Activated T-helper 1 cell treated with anti-CD3 and anti-CD28 coated beads, Interleukin-2, amount 50 U/mL, for 16 hours (primary cell): ENCODE results near the gene NIPSNAP2.
"Not testable (repeated sequence)": the region's sequence is repeated elsewhere in the genome, so short reads cannot be mapped to it uniquely, and the experiment has no call there.

Source experiments
- DNase-seq, 2 donors: peaks; one replicate each; pipeline ENCODE4 v3.0.0-alpha.2; 2020; ENCODE audit warnings: low read depth in 1 of 2, low spot score in 1 of 2

Gene NIPSNAP2

DNA sequence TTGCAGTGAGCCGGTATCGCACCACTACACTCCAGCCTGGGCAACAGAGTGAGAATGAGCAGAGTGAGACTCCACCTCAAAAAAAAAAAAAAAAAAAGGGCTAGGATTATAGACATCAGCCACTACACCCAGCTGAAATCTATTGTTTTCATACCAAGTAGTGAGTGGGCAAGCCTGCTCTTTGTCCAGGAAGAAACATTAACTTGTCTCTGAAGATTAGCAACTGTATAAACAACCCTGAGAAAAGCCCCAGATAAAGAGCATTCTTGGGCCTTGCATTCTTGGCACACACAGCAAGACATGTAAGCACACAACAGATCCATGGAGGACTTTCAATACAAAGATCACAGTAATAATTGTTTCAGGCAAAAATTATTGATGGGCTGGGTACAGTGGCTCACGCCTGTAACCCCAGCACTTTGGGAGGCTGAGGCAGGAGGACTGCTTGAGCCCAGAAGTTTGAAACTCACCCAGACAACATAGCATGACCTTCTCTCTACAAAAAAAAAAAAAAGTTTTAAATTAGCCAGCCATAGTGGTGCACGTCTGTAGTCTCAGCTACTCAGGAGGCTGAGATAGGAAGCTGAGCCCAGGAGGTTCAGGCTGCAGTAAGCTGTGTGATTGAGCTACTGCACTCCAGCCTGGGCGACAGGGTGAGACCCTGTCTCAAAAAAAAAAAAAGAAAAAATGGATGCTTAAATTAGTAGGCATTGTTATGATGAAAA lies 82.5 kb downstream of the NIPSNAP2 start:
- no peak for DNase-seq

DNA sequence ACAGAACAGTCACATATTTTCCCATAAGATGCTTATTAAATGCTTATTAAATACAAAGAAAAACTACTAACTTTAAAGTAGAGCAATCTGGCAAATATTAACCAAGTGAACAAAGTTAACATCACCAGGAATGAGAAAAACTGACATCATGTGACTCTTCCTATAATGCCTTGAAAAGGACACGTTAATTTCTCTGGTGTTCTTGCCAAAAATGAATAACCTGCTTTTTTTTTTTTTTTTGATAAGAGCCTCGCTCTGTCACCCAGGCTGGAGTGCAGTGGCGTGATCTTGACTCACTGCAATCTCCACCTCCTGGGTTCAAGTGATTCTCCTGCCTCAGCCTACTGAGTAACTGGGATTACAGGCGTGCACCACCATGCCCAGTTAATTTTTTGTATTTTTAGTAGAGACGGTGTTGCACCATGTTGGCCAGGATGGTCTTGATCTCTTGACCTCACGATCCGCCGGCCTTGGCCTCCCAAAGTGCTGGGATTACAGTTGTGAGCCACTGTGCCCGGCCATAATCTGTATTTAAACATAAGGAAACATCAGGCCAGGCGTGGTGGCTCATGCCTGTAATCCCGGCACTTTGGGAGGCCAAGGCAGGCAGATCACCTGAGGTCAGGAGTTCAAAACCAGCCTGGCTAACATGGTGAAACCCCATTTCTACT lies 83.2 kb downstream of the NIPSNAP2 start:
- not testable (repeated sequence) for DNase-seq

DNA sequence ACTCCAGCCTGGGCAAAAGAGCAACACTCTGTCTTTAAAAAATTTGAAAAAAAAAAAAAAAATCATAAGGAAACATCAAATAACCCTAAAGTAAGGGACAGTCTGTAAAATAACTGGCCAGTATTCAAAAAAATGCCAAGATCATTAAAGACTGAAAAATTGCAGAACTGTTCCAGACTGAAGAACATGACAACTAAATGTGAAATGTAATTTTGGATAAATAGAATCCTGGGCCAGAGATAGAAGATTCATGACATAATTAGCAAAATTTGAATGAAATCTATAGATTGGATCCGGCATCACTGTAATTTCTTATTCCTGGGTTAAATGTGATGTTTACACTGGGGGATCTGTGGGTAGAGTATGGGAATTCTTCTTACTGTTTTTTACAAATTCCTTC lies 83.9 kb downstream of the NIPSNAP2 start:
- DNase-seq: no peak

DNA sequence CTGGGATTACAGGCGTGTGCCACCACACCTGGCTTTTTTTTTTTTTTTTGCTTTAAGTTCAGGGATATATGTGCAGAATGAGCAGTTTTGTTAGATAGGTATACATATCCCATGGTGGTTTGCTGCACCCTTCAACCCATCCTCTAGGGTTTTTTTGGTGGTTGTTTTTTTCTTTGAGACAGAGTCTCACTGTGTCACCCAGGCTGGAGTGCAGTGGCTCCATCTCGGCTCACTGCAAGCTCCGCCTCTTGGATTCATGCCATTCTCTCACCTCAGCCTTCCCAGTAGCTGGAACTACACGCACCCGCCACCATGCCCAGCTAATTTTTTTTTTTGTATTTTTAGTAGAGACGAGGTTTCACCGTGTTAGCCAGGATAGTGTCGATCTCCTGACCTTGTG lies 84.4 kb downstream of the NIPSNAP2 start:
- not testable (repeated sequence) for DNase-seq
